Measurements from ENCODE around the gene KANSL2. TPM values are rescaled to one million over a fixed set of nuclear protein-coding genes. Genes with fewer than 3 reads are reported as not detected.
A peak's percentile ranks its signal among the peaks of the same experiment; 100 is the strongest.
"Not testable (repeated sequence)": the region's sequence is repeated elsewhere in the genome, so short reads cannot be mapped to it uniquely, and the experiment has no call there.

KANSL2 gene
- total RNA-seq, result 37.4 and 48.1 TPM in 2 replicates

- Histone ChIP-seq H3K79me2 (ENCODE audit: insufficient read depth, low read length) (peaks cover 49% of the 10 kb centered on the region), H4K20me1 (ENCODE audit: insufficient read depth, low read length) (peaks cover 11% of the 10 kb centered on the region), H3K4me3 (ENCODE audit: insufficient read depth, low read length) (peak within 1 kb of the TSS; percentile 98), H3K27ac (ENCODE audit: low read depth, low read length) (peak within 1 kb of the TSS; percentile 90), H3K27me3 (ENCODE audit: insufficient read depth, low read length) (no peaks in the 10 kb centered on the region), H3K9me3 (ENCODE audit: low read depth, low read length) (no peaks in the 10 kb centered on the region), H2AFZ (ENCODE audit: low read length) (peak within 1 kb of the TSS; percentile 96), H3K4me1 (ENCODE audit: insufficient read depth, low read length) (peaks cover 37% of the 10 kb centered on the region), H3K36me3 (ENCODE audit: insufficient read depth, low read length) (peaks cover 33% of the 10 kb centered on the region), H3K4me2 (ENCODE audit: insufficient read depth, low read length) (peak within 1 kb of the TSS; percentile 98)
- TF ChIP-seq, protein P1, sequence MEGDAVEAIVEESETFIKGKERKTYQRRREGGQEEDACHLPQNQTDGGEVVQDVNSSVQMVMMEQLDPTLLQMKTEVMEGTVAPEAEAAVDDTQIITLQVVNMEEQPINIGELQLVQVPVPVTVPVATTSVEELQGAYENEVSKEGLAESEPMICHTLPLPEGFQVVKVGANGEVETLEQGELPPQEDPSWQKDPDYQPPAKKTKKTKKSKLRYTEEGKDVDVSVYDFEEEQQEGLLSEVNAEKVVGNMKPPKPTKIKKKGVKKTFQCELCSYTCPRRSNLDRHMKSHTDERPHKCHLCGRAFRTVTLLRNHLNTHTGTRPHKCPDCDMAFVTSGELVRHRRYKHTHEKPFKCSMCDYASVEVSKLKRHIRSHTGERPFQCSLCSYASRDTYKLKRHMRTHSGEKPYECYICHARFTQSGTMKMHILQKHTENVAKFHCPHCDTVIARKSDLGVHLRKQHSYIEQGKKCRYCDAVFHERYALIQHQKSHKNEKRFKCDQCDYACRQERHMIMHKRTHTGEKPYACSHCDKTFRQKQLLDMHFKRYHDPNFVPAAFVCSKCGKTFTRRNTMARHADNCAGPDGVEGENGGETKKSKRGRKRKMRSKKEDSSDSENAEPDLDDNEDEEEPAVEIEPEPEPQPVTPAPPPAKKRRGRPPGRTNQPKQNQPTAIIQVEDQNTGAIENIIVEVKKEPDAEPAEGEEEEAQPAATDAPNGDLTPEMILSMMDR (IDR thresholded peaks at IDR 0.05; ENCODE audit: extremely low read depth, low read depth, low read length), result no peak
- DNase-seq (ENCODE audit: insufficient read length, low spot score, missing footprints), result peak; percentile 99
Observed at GRCh38 chr12:48681710-48682532, at the start of gene KANSL2. Gene KANSL2, minus strand, starts transcription at chr12:48682238. Its CDS starts 606 bp downstream, at chr12:48681632.

DNA sequence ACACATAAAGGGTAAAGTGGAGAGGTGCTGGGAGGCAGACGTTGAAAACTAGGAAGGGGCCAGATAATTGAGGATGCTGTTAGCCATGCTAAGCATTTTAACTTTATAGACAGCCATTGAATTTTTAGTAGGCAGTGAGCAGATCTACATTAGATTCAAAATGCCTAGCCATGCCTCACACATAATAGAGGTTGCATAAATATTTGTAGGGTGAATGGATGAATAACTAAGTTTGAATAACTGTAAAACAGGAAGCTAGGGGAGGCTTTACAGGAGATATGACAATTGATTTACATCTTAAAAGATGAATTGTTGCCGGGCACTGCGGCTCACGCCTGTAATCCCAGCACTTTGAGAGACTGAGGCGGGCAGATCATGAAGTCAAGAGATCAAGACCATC is 46.8 kb upstream of the KANSL2 start:
- no peak for DNase-seq (ENCODE audit: insufficient read length, low spot score, missing footprints)
- H3K4me3 ChIP-seq (ENCODE audit: insufficient read depth, low read length), result no peak overlapping the region
- no peak overlapping the region for H2AFZ ChIP-seq (ENCODE audit: low read length)
- H3K36me3 ChIP-seq (ENCODE audit: insufficient read depth, low read length), result no peaks in the 10 kb centered on the region
- H3K27ac ChIP-seq (ENCODE audit: low read depth, low read length), result no peak overlapping the region
- no peaks in the 10 kb centered on the region for H3K9me3 ChIP-seq (ENCODE audit: low read depth, low read length)
- no peak overlapping the region for H3K4me2 ChIP-seq (ENCODE audit: insufficient read depth, low read length)
- H3K4me1 ChIP-seq (ENCODE audit: insufficient read depth, low read length), result no peaks in the 10 kb centered on the region
- H3K79me2 ChIP-seq (ENCODE audit: insufficient read depth, low read length), result no peaks in the 10 kb centered on the region
- H4K20me1 ChIP-seq (ENCODE audit: insufficient read depth, low read length), result no peaks in the 10 kb centered on the region
- no peaks in the 10 kb centered on the region for H3K27me3 ChIP-seq (ENCODE audit: insufficient read depth, low read length)
- TF ChIP-seq, protein P1 (IDR thresholded peaks at IDR 0.05; ENCODE audit: extremely low read depth, low read depth, low read length), result no peak

DNA sequence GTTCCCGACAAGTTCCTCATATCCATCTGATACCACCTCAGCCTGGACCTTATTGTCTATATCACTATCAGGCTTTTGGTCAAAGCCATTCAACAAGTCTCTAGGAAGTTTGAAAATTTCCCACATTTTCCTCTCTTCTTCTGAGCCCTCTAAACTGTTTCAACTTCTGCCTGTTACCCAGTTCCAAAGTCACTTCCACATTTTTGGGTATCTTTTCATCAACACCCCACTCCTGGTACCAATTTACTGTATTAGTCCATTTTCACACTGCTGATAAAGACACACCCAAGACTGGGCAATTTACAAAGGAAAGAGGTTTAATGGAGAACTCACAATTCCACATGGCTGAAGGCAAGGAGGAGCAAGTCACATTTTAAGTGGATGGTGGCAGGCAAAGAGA is 38.7 kb upstream of the KANSL2 start:
- DNase-seq (ENCODE audit: insufficient read length, low spot score, missing footprints); H3K27me3 ChIP-seq (ENCODE audit: insufficient read depth, low read length); H3K4me3 ChIP-seq (ENCODE audit: insufficient read depth, low read length); H2AFZ ChIP-seq (ENCODE audit: low read length); H3K4me2 ChIP-seq (ENCODE audit: insufficient read depth, low read length); H3K9me3 ChIP-seq (ENCODE audit: low read depth, low read length); H3K4me1 ChIP-seq (ENCODE audit: insufficient read depth, low read length); H3K36me3 ChIP-seq (ENCODE audit: insufficient read depth, low read length); H4K20me1 ChIP-seq (ENCODE audit: insufficient read depth, low read length); H3K79me2 ChIP-seq (ENCODE audit: insufficient read depth, low read length); H3K27ac ChIP-seq (ENCODE audit: low read depth, low read length): not testable (repeated sequence)

- not testable (repeated sequence) for H2AFZ ChIP-seq (ENCODE audit: low read length); H3K4me1 ChIP-seq (ENCODE audit: insufficient read depth, low read length); H3K4me3 ChIP-seq (ENCODE audit: insufficient read depth, low read length); H3K36me3 ChIP-seq (ENCODE audit: insufficient read depth, low read length); H3K4me2 ChIP-seq (ENCODE audit: insufficient read depth, low read length); H3K27ac ChIP-seq (ENCODE audit: low read depth, low read length); H3K9me3 ChIP-seq (ENCODE audit: low read depth, low read length); H3K27me3 ChIP-seq (ENCODE audit: insufficient read depth, low read length)
- Histone ChIP-seq H4K20me1 (ENCODE audit: insufficient read depth, low read length) (peaks cover 11% of the 10 kb centered on the region), H3K79me2 (ENCODE audit: insufficient read depth, low read length) (peaks cover 13% of the 10 kb centered on the region)
- peak; percentile 3 for DNase-seq (ENCODE audit: insufficient read length, low spot score, missing footprints)
Observed at GRCh38 chr12:48720171-48720570, 38.1 kb upstream of the KANSL2 start.

DNA sequence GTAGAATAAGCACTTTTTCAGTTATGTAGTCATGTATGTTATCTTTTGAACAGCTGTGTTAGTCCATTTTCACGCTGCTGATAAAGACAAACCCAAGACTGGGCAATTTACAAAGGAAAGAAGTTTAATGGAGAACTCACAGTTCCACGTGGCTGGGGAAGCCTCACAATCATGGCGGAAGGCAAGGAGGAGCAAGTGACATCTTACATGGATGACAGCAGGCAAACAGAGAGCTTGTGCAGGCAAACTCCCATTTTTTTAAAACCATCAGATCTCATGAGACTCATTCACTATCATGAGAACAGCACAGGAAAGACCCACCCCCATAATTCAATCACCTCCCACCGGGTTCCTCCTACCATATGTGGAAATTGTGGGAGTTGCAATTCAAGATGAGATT is 37.0 kb upstream of the KANSL2 start:
- Histone ChIP-seq H4K20me1 (ENCODE audit: insufficient read depth, low read length) (peaks cover 17% of the 10 kb centered on the region), H3K79me2 (ENCODE audit: insufficient read depth, low read length) (peaks cover 25% of the 10 kb centered on the region), H3K4me1 (ENCODE audit: insufficient read depth, low read length) (peaks cover 17% of the 10 kb centered on the region)
- not testable (repeated sequence) for H3K9me3 ChIP-seq (ENCODE audit: low read depth, low read length); H3K27ac ChIP-seq (ENCODE audit: low read depth, low read length); DNase-seq (ENCODE audit: insufficient read length, low spot score, missing footprints); H3K4me3 ChIP-seq (ENCODE audit: insufficient read depth, low read length); H3K36me3 ChIP-seq (ENCODE audit: insufficient read depth, low read length); H3K27me3 ChIP-seq (ENCODE audit: insufficient read depth, low read length); H2AFZ ChIP-seq (ENCODE audit: low read length); H3K4me2 ChIP-seq (ENCODE audit: insufficient read depth, low read length)

Data from osteoblast (primary cell).